ENCODE data around the gene MMAB.

GRCh38 chr12:109588461-109589239 is 15.3 kb upstream of the MMAB start:
- TF ChIP-seq POLR2A (IDR thresholded peaks at IDR 0.05) (no peak), CTCF (IDR thresholded peaks at IDR 0.05) (no peak), EP300 (IDR thresholded peaks at IDR 0.05) (no peak)

Data from tibial nerve (tissue), 4 donors.